ENCODE results near the gene IFI16. TPM values are rescaled to one million over a fixed set of nuclear protein-coding genes. Genes with fewer than 3 reads are reported as not detected.
A peak's percentile ranks its signal among the peaks of the same experiment; 100 is the strongest.

The IFI16 gene
- total RNA-seq, 1 experiment from 2014 or later = 0.98 TPM

GRCh38 chr1:159088050-159088449, 78.3 kb downstream of the IFI16 start:
- ATAC-seq (no peak), DNase-seq (peak; percentile 23)
- Histone ChIP-seq H3K4me2 (ENCODE audit: low read length) (no peak overlapping the region), H3K36me3 (ENCODE audit: low read depth, low read length) (no peaks in the 10 kb centered on the region), H3K27ac (ENCODE audit: low read length) (no peak overlapping the region), H3K9ac (ENCODE audit: low read length) (no peak overlapping the region), H3K4me3 (ENCODE audit: low read length) (no peak overlapping the region), H3F3A (ENCODE audit: low read length, unreplicated experiment) (no peaks in the 10 kb centered on the region), H3K9me3 (ENCODE audit: low read length) (no peaks in the 10 kb centered on the region), H2AFZ (ENCODE audit: low read length) (no peak overlapping the region), H3K9me2 (replicated peaks; ENCODE audit: low read length) (no peaks in the 10 kb centered on the region), H3K27me3 (ENCODE audit: low read length) (peaks cover 4% of the 10 kb centered on the region; the same call in 1 of the 2 replicates), H3K79me2 (ENCODE audit: low read length) (no peaks in the 10 kb centered on the region), H3K4me1 (ENCODE audit: insufficient read depth, low read length) (peaks cover 11% of the 10 kb centered on the region), H4K20me1 (ENCODE audit: low read length) (no peaks in the 10 kb centered on the region)
- ChIA-PET CTCF (no interaction called here), POLR2A (ENCODE audit: unreplicated experiment) (no interaction called here)
- BruUV-seq (replicated peaks) = no TSS peak
- TF ChIP-seq CTCF (conservative IDR thresholded peaks at IDR 0.05; ENCODE audit: low read depth, low read length) (no peak), EZH2phosphoT487 (IDR thresholded peaks at IDR 0.05; ENCODE audit: borderline replicate concordance, low read length) (no peak), EZH2 (IDR thresholded peaks at IDR 0.05; ENCODE audit: low read length, unreplicated experiment) (no peak)
- intact Hi-C loops (cut with micrococcal nuclease) = no loop called here

DNA sequence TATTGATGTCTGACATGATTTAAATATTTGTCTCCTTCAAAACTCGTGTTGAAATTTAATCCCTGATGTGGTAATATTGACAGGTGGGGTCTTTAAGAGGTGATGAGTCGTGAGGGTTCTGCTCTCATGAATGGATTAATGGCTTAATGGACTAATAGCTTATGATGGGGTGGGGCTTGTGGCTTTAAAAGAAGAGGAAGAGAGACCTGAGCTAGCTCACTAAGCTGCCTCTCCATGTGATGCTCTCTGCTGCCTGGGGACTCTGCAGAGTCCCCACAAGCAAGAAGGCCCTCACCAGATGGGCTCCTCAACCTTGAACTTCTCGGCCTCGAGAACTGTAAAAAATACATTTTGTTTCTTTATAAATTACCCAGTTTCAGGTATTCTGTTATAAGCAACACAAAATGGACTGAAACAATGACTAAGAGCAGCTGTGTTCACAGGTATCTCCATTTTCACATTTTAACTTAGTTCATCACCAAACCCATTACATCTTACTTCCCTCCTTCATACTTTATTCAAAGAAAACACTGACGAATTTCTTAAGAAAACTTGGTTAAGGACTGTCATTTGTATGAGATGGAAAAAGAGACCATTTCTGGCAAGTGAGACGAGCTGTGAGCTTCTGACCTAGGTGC, 79.0 kb downstream of the IFI16 start:
- DNase-seq = no peak
- CTCF ChIA-PET = no interaction called here
- Histone ChIP-seq H3K4me1 (ENCODE audit: insufficient read depth, low read length) (peaks cover 11% of the 10 kb centered on the region), H3K27ac (ENCODE audit: low read length) (no peak overlapping the region), H3K27me3 (ENCODE audit: low read length) (peaks cover 4% of the 10 kb centered on the region; the same call in 1 of the 2 replicates), H3K9me2 (replicated peaks; ENCODE audit: low read length) (no peaks in the 10 kb centered on the region), H2AFZ (ENCODE audit: low read length) (no peak overlapping the region), H3K9ac (ENCODE audit: low read length) (no peak overlapping the region), H3K79me2 (ENCODE audit: low read length) (no peaks in the 10 kb centered on the region), H3K36me3 (ENCODE audit: low read depth, low read length) (no peaks in the 10 kb centered on the region), H4K20me1 (ENCODE audit: low read length) (no peaks in the 10 kb centered on the region), H3K9me3 (ENCODE audit: low read length) (no peaks in the 10 kb centered on the region), H3F3A (ENCODE audit: low read length, unreplicated experiment) (no peaks in the 10 kb centered on the region), H3K4me2 (ENCODE audit: low read length) (no peak overlapping the region), H3K4me3 (ENCODE audit: low read length) (no peak overlapping the region)
- intact Hi-C loops (cut with micrococcal nuclease) = no loop called here
- BruUV-seq (replicated peaks) = no TSS peak
- TF ChIP-seq CTCF (conservative IDR thresholded peaks at IDR 0.05; ENCODE audit: low read depth, low read length) = no peak
- POLR2A ChIA-PET (ENCODE audit: unreplicated experiment) = no interaction called here
- no peak for ATAC-seq

DNA sequence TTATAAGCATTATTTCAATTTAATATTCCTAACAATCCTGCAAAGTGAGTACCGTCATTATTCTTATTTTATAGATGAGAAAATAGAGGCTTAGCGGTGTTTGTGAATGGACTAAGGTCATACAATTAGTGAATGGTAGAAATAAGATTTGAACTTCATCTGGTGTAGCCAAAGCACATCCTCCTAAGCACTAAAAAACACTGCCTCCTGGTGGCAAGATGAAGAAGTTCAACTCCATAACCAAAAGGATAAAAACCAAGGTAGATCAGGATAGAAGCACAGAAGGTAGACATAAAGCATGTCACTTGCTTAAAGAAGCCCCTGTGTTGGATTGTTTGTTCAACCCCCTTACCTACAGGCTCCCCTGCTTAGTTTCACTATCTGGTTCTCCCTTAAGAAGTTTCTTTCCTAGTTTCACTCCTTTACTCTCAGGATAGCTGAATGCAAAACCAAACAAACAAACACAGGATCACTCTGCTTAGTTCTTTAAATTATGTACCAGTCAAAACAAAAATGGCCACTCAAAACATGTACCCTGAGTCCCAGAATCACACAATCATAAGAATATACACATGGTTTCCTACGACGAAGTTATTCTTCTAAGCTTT, 79.6 kb downstream of the IFI16 start:
- no peak overlapping the region for H3K27ac ChIP-seq (ENCODE audit: low read length)

More for the DNA sequence above, 79.6 kb downstream of the IFI16 start:
- Histone ChIP-seq H3K36me3 (ENCODE audit: low read depth, low read length) (no peaks in the 10 kb centered on the region), H4K20me1 (ENCODE audit: low read length) (no peaks in the 10 kb centered on the region), H3K79me2 (ENCODE audit: low read length) (no peaks in the 10 kb centered on the region), H3K4me3 (ENCODE audit: low read length) (no peak overlapping the region), H3K4me2 (ENCODE audit: low read length) (no peak overlapping the region), H3K27me3 (ENCODE audit: low read length) (peaks cover 3% of the 10 kb centered on the region), H3K9me3 (ENCODE audit: low read length) (no peaks in the 10 kb centered on the region), H3K4me1 (ENCODE audit: insufficient read depth, low read length) (peaks cover 11% of the 10 kb centered on the region), H2AFZ (ENCODE audit: low read length) (no peak overlapping the region), H3K9ac (ENCODE audit: low read length) (no peak overlapping the region), H3K9me2 (replicated peaks; ENCODE audit: low read length) (no peaks in the 10 kb centered on the region), H3F3A (ENCODE audit: low read length, unreplicated experiment) (no peaks in the 10 kb centered on the region)
- DNase-seq = peak; percentile 36
- intact Hi-C loops (cut with micrococcal nuclease) = no loop called here
- CTCF ChIA-PET = no interaction called here
- peak; percentile 77 for TF ChIP-seq CTCF (conservative IDR thresholded peaks at IDR 0.05; ENCODE audit: low read depth, low read length)
- TF ChIP-seq EZH2 (IDR thresholded peaks at IDR 0.05; ENCODE audit: low read length, unreplicated experiment) = no peak
- POLR2A ChIA-PET (ENCODE audit: unreplicated experiment) = no interaction called here
- ATAC-seq = no peak
- BruUV-seq (replicated peaks) = no TSS peak
